GM21515 (cell line): ENCODE results near the gene GMDS.
"Not testable (repeated sequence)": the region's sequence is repeated elsewhere in the genome, so short reads cannot be mapped to it uniquely, and the experiment has no call there.

Source experiments
- ATAC-seq: cut with Tn5 transposase; IDR thresholded peaks from one replicate; pipeline ENCODE4 v1.9.1; 2021; ENCODE audit not compliant: unreplicated experiment

Gene GMDS

DNA sequence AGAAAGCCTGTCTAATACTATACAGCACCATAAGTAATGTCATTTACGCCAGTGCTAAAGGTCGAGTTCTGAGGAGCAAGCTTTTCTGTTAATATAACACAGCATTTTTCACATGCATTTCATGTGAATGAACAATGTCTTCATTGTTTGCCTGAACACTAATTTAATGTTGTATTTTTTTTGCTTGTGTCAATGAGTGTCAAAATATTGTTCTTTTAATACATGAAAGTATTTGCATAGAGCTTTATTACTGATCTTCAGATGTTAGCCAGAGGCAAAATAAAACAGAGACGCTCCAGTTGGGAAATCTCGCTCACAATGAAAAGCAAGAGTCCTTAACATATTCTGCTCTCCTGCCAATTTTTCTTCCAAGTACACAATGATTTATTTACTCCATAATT is 483.9 kb downstream of the GMDS start:
- no peak for ATAC-seq

DNA sequence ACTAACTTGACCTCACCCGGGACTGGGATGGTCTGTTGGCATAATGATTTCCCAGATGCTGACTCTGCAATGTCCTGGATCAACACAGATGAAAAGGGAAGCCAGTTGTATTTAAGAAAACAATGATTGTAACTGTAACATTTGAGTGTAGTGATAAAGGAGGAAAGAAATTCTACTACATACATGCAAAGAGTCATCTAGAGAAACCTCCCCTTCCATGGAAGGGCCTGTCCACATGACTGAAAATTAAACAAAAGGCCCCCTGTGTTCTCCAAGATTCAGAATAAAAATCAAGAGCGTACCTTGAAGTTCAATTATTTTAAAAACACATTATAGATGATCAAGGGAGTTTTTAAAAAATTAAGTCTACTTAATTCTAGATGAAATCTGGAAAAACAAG is 484.5 kb downstream of the GMDS start:
- no peak for ATAC-seq

DNA sequence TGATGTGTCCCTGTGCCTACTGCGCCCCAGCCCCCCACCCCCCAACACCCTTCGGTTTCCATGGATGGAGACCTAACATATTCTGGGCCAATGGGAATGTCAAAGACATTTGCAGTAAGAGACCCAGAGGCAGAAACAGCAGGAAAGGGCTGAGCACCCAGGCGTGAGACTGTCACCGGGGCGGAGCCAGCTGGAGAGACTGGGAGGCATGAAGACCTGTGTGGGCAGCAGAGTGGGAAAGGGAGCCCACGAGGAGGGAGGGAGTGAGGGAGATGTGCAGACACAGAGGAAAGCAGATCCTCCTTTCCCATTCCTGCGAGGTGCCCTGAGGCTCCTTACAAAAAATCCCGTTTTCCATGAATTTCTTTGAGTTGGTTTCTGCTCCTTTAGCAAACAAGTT is 485.5 kb downstream of the GMDS start:
- no peak for ATAC-seq

DNA sequence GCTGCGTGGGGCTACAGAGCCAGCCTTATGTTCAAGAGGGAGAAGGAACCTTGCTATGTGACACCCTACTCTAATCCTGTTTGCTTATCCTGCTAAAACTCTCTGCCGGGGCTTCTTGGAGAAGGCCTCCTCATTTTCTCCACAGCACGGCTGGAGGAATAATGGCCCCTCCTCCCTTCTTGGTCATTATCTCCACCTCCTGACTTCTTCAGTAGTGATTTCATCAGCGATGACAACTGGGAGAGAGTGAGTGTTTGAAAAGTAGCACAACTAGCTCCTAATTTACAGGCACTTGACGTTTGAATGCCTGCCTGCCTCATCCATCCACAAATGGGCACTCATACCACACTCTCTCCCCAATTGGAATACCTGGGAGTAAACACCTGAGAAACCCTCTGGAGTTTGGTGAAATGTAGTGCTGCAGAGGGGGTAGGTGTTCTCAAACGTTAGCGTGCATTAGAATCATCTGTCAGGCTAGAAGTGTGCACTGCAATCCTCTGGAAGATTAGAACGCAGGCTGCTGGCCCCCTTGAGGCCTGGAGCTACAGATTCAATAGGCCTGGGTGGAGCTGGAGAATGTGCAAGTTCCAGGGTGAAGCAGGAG is 487.2 kb downstream of the GMDS start:
- ATAC-seq: no peak

DNA sequence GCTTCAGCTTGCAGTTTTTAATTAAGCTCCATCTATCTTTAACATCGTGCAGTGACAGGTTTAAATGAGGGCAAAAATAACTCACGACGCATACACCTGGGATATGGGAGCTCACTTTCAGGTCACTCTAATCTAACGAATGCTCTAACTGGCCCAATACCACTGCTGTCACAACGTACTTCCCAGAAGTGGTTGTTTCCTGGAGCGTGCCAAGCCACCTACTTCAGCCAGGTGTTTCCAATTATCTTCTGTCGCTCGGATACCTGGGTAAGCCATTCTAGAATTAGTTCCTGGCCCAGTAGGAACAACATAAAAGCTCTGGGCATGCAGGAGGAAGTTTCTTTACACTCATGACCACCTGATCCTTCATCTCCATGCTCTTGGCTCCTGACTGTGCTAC is 488.3 kb downstream of the GMDS start:
- ATAC-seq: no peak

DNA sequence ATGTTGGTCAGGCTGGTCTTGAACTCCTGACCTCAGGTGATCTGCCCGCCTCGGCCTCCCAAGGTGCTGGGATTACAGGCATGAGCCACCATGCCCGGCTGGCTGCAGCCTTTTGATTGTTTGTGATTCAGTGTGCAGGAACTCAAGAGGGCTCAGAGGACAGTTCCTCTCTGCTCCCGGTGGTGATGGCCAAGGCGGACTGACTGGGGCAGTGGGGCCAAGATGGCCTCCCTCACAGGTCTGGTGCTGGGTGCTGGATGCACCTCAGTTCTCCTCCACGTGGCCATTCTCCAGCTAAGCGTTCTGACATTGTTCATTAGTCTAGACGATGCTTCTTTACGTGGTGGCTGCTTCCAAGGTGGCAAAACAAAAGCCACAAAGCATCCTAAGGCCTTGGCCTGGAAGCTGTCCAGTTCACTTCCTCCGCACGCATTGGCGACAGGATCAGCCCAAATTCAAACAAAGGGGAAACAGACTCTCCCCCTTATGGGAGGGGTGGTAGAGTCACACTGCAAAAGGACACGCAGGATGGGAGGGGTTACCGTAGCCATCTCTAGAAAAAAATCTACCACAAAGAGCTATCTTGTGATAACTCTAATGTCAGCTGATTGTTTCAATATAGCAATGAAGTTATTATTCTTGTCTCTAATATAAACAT is 488.8 kb downstream of the GMDS start:
- no peak for ATAC-seq

DNA sequence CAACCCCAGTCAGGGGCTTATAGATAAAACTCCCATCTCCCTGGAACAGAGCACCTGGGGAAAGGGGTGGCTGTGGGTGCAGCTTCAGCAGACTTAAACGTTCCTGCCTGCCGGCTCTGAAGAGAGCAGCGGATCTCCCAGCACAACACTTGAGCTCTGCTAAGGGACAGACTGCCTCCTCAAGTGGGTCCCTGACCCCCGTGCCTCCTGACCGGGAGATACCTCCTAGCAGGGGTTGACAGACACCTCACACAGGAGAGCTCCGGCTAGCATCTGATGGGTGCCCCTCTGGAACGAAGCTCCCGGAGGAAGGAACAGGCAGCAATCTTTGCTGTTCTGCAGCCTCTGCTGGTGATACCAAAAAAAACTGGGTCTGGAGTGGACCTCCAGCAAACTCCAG is 494.3 kb downstream of the GMDS start:
- not testable (repeated sequence) for ATAC-seq

DNA sequence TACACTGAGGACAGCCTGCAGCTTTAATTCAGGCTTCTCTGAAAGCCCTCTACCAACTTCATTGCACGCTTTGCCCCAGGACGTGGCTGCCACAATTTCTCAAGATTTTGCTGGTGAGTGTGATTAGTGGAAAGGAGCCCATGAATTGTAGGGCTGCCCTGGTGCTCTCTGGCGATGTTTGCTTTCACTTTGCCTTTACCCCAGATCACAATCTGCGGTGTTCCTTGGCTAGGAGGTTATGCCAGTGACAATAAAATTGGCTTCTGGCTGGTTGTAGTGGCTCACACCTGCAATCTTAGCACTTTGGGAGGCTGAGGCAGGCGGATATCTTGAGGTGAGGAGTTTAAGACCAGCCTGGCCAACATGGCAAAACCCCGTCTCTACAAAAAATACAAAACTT is 496.4 kb downstream of the GMDS start:
- no peak for ATAC-seq

DNA sequence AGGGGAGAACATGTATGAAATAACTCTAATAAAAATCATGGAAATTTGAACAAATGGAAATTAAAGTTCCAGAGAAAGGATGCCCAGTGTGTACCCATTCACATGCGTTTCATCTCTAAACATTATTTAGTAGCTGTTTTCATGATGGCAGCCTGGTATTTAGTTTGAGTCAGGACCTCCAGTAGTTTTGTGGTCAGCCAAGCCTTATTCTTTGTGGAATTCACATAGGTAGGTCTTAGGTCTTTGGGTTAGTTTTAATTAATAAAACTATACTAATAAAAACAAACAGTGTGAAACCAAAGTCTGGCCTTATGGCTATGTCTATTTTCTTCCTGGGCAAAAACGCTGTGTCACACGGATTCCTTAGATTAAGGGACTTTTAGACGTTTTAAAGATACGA is 497.9 kb downstream of the GMDS start:
- ATAC-seq: no peak

DNA sequence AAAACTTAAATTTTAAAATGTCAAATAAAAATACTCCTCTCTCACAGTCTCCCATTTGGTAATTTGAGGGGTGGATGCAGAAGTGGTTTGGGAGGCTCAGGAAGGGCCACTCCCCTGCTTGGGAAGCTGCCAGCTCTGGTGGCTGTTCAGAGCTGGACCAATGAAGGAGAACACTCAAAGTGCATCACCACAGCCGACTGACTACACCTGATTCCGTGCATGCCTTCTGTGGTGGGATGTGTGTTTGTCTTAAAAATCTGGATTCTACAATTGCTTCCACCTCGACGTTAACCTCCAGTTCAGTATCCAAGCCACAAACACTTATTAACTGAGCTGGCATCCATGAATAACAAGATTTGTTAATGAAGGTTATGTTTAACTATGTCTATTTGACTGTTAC is 498.4 kb downstream of the GMDS start:
- ATAC-seq: no peak

DNA sequence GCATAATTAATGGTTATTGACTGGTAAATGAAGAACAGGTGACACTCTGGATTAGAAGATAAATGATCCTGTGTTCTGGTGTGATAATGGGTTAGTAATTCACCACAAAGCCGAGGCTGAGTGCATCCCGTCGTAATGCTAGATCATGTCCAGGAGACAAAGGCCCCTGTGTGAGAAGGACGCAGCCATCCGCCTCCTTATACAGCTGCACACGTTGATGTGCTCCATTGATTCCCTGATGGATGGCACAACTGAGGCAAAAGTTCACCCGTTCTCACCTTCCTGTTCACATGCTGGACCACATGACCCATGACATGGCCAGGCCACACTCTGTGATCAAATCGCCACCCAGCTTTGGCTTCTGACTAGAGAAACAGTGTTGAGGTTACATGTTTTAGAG is 499.6 kb downstream of the GMDS start:
- ATAC-seq: no peak

DNA sequence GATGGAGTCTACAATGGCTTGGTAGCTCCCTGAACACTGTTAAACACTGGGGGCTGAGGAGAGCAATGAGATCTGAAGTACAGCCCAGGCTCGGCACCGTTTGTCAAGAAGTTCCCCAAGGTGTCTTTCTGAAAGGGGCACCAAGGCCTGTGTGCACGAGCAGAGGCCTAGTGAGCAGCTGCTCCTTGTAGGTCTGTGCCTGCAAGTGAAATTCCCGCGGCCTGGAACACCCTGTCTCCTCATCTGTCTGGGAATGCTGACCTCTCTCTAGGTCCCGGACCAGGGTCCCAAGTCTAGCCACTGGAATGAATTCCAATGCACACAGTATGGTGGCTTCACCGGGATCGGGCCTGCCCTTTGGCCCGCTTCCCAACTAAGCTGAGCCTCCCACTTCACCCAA is 500.9 kb downstream of the GMDS start:
- no peak for ATAC-seq

DNA sequence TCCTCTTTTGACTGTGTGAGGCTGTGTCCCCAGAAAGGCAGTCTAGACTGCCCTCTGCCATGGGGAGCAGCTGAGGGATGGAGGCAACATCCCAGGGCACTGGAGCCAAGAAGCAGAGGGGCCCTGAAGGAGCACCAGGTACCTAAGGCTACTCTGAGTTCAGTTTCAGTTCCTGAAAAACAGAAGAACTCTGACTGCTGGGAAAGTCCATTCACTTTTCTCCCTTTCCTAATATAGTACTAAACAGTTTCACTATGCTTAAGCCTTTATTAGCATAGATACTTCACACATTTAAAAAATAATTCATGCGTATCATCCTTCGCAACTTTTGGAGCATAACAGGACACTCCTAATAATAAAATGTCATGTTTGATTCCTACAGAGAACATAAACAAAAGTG is 505.7 kb downstream of the GMDS start:
- peak; percentile 91 for ATAC-seq

DNA sequence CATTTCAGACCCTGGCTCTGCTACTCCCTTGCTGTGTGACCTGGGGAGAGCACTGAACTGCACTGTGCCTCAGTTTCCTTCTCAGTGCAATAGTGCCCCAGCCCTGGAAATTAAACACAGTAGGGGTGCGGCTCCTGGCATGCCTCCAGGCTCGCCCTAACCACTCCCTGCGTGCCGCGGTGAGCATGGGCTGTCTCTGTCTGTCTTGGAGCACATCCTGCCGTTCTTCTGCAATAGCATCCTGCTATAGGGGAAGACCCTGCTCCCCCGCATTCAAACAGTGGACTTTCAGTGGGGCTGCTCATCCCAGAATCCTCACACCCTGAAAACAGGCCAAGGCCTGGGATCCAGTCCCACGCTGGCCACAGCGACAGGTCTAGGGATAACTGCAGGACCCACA is 506.2 kb downstream of the GMDS start:
- peak; percentile 33 for ATAC-seq

DNA sequence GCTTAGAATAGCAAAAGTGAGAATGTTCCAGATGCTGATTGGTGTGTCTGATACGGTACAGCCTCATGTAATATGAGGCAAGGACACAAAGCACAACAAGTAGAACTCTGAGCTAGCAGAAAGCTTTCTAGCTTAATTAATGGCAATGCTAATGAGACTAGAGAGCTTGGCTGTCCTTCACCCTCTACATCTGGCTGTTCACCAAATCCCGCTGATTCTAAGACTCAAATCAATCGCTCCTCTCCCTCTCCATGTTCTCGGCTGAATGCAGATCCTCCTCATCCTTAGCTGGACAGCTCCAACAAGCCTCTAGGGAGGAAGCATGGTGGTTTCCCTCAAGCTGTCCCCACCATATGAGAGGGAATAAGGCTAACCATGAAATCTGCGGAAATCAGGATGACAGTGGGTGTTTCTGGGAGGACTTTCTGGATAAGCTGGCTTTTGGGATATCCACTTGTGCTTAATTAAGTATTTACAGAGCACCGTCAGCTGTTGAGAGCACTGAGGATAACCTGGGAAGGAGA is 506.8 kb downstream of the GMDS start:
- ATAC-seq: no peak

DNA sequence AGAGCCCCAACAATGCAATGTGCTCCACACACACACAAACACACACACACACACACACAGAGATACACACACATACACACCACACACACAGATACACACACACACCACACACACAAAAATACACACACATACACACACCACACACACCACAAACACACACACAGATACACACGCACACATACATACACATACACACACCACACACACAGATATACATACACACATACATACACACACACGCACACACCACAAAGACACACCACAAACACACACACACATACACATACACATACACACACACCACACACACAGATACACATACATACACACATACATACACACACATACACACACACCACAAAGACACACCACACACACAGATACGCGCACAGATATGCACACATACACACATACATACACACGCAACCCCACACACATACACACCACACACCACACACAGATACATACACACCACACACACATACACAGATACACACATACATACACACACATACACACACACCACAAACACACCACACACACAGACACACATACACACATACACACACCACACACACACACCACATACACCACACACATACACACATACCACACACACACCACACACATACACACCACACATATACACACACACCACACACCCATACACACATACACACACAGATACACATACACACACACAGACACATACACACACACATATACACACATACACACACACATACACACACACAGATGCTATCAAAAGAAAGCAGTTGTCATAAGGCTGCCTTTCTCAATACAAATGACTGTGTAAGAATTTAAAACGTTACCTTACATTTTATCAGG is 507.7 kb downstream of the GMDS start:
- ATAC-seq: no peak

DNA sequence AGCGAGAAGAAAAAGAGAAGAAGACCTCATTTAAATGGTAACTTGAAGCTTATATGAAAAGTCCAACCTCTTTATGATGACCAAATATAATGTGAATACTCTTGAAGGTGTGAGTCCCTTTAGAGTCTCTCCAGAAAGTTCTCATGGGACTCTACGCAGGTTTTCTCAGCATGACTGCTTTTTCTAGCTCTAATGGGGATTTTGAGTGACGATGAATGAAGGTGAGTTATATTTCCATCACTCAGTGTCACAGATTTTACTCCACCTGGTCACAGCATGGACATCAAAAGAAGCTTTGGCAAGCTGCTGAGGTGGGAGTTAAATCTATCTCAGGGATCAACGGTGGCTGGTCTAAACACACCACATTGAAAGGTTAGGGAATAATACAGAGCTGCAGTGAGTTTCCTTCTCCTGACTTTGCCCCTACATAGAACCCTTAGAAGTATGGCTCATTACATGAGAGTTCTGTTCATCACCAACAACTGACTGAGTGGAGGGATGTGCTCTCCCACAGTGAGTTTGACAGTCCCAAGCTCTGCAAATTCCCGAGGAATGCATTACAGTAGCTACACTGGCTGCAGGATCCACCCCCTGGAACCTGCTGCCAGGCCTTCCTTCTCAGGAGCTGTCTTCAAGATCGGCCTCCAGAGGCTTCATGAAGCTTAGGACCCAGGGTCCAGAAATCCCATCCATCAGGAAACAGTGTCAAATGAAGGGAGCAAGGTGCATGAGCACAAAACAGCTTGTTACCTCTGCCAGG is 508.9 kb downstream of the GMDS start:
- no peak for ATAC-seq

DNA sequence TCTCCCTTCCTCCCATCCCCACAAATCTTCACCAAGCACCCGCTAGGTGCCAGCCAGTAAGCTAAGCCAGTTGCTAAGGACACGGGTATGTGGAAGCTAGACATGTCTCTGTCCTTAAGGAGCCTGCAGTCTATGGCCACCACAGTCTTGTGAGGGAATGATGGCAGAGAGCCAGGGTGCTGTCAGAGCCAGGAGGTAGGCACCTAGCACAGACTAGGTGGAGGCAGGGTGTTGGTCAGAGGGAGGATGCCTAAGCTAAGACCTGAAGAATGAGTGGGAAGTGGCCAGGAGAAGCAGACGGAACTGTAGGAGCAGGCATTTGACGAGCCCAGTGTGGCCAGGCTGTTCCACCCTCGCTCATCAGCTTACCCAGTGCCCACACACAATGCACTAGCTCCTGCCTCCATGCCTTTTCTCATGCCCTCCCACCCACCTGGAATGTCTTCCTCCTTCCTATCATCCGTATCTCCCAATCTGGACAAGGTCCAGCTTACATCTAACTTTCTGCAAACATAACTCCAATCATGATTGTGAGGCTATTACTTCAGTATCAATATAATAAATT is 510.1 kb downstream of the GMDS start:
- ATAC-seq: no peak

DNA sequence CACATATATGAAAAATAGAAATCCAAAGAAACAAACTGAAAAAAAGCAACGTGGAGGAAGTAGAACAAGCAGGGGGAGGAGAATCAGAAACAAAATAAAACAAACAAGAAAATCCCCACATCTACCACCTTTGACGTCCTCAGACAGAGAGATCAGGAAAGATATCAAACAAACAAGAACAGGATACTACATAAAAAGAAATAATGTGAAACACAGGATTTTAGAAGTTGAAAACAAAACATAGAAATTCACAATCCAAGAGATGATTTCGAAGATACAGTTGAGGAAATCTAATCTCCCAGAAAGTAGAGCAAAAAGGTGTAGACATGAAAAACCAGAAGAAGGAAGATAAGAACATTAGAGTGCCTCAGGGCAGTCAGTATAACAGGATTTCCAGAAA is 514.5 kb downstream of the GMDS start:
- no peak for ATAC-seq

DNA sequence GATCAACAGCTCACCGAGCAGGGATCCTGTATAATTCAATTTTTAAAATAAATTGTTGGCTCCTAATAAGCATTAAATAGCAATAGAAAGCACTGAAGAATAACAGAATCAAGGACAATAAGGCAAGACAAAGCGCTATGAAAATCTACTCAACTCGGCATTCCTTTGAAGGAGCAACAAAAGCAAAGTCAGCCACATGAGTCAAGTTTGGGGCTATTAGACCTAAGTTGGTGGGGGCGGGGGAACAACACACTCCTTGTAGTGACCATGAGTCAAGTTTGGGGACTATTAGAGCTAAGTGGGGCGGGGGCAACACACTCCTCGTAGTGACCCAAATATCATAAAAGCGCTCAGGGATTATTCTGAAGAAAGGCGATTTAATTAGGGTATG is 515.7 kb downstream of the GMDS start:
- ATAC-seq: no peak

DNA sequence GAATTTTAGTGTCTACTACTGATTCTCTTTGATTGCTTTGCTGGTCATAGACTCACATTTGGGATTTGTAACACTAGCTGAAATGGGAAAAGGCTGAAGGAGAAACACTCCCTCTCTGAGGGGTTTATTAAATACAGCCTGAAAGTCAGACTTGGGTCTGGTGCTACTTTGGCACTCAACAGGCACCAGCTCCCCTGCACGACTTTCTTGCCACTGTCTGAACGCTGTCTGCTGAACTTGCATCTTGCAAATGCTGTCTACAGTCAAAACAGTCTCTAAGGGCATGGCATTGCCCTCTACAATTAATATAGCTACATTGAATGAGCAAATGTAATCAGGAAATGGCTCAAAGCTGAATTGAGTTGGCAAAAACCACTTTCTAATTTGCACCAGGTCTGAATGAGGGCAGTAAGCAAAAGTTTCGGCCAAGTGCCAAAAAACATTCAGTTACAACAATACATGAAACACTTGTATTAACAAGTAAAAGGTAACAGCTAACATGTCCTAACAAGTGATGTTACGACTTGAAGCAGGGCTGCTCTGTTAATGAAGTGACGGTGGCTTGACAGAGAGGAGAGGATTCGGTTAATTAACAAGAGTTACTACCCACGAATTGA is 516.2 kb downstream of the GMDS start:
- ATAC-seq: no peak
